GM12891 (cell line): ENCODE data around the gene ADAMTS13.

Source experiments
- PAX5 ChIP-seq: IDR thresholded peaks from 2 replicates; pipeline ENCODE4 v1.6.1; 2011; ENCODE audit warnings: low read length, moderate library complexity, mild to moderate bottlenecking; ENCODE audit not compliant: insufficient read depth, severe bottlenecking
- POLR2A ChIP-seq: IDR thresholded peaks from 2 replicates; pipeline ENCODE4 v1.6.1; 2011; ENCODE audit warnings: low read depth, low read length, control low read depth
- POLR2AphosphoS5 ChIP-seq: IDR thresholded peaks from 2 replicates; pipeline ENCODE4 v1.6.1; 2011; ENCODE audit warnings: low read depth, low read length, control low read depth
- POU2F2 ChIP-seq: IDR thresholded peaks from 2 replicates; pipeline ENCODE4 v1.6.1; 2011; ENCODE audit warnings: low read depth, mild to moderate bottlenecking, control low read depth, low read length, moderate library complexity
- SPI1 ChIP-seq: IDR thresholded peaks from 2 replicates; pipeline ENCODE4 v1.6.1; 2011; ENCODE audit warnings: low read depth, low read length, control low read depth
- TAF1 ChIP-seq: IDR thresholded peaks from 2 replicates; pipeline ENCODE4 v1.6.1; 2011; ENCODE audit warnings: low read depth, low read length, control low read depth

DNA sequence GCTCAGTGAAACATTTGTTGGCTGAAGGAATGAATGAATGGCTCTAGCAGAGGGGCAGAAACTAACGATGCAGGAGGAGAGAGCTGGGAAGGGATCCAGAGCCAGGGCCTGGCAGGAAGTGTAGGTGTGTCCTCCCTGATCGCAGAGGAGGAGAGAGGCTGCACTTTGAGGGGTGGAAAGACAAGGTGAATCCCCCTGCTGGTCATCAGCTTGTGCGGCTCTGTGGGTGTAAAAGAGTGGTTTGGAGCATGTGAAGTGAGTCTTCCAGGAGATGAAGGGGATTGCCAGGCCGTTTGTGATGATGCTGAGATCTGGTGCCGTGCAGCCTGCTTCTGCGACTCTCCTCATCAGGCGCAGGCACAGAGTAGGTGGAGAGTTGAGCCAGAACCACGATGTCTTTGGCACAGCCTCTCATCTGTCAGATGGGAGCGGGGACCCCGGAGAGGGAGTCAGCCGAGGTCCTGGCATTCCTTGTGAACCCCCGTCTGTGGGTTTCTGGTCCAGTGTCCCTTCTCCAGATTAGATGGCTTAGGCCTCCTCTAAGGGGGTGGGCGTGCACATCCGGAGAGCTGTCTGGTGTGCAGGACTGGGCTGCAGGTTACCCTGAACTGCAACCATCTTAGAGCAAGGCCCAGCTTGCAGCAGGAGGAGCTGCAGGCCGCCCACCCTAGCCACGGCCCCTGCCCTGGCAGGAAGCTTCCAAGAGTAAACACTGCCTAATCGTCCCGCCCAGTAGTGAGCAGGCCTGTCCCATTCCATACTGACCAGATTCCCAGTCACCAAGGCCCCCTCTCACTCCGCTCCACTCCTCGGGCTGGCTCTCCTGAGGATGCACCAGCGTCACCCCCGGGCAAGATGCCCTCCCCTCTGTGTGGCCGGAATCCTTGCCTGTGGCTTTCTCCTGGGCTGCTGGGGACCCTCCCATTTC, at the start of gene ADAMTS13:
- TF ChIP-seq TAF1 (no peak), POLR2AphosphoS5 (no peak), POLR2A (no peak), POU2F2 (no peak), PAX5 (no peak), SPI1 (0 out of 2 replicates have a peak, but pooled peaks have one; percentile 1)
